HG03045 (cell line): Measurements from ENCODE around the gene CDIP1.
"Not testable (repeated sequence)": the region's sequence is repeated elsewhere in the genome, so short reads cannot be mapped to it uniquely, and the experiment has no call there.

ENCODE experiments used
- ATAC-seq: cut with Tn5 transposase; IDR thresholded peaks from one replicate; pipeline ENCODE4 v1.9.1; 2021; ENCODE audit warnings: mild to moderate bottlenecking, moderate library complexity; ENCODE audit not compliant: unreplicated experiment

Gene CDIP1

DNA sequence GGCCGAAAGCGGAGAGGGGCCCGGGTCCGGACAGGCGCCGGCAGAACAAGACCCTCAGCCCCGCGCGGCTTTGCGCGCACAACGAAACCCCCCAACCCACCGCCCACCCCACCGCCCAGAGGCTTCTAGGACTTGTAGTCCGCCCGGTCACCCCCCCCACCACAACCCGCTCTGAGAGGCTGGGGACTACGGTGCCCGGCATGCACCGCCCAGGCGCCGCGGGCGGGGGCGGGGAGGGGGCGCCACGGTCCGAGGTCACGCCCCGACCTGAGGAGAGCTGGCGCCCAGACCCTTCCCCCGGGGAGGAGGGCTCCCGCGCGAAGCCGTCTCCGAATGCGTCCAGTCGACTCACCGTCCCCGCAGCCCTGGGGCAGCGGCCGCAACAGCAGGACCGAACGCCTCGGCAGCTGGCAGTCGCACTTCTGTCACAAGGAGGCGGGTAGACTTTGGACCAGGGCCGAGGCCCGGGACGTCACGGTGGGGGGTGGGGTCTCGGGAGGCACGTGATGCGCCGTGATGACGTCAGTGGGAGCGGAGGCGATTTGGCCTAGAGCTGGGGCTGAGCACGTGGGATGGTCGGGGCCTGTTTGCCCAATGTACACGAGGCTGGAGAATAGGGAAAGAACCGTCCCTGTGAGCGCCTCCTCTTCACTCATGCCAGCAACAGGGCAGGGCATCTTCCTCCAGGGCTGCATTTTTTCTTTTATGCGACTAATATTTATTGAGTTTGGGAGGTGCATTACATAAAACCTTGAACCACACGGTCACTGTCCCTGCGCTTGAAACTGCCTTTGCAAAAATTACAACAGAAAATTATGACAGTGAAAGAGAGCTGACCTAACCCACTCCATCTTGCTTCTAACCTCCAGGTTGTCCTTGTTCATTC, at the start of gene CDIP1:
TSS of gene CDIP1 (minus strand) at position 424 of the 886 bp plus-strand sequence. CDS start 24,643 bp downstream, outside the sequence.
- peak; percentile 76 for ATAC-seq

DNA sequence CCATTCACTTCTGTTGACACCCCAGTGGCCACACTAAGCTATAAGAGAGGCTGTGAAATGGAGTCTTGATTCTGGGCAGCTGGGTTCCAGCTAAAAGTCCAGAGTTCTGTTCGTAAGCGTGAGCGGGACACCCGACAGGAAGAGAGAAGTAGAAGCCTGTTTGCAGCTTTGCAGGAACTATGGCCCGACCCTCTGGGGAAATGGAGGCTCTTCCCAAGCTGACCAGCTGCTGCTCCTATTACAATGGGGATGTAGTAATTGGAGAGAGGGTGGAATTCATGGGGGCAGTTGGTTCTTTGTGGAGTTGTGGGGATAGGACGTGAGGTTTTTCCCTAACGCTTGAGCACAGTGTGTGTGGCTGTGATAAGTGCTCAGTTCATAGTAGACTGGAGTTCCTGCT, 47.7 kb upstream of the CDIP1 start:
- no peak for ATAC-seq

DNA sequence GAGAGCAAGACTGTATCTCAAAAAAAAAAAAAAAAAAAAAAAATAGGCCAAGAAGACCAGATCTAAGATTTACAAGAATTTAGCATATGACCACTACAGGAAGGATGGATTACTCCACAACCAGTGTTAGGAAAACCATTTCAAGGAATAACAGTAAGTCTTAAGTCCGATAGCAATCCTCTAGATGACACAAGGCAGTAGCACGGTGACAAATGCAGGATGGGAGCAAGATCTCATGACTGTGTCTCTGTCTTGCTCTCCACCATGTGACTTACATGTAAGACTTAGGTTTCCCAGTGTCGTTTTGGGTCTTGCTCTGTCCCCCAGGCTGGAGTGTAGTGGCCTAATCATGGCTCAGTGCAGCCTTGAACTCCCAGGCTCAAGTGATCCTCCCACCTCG, 45.3 kb upstream of the CDIP1 start:
- no peak for ATAC-seq

DNA sequence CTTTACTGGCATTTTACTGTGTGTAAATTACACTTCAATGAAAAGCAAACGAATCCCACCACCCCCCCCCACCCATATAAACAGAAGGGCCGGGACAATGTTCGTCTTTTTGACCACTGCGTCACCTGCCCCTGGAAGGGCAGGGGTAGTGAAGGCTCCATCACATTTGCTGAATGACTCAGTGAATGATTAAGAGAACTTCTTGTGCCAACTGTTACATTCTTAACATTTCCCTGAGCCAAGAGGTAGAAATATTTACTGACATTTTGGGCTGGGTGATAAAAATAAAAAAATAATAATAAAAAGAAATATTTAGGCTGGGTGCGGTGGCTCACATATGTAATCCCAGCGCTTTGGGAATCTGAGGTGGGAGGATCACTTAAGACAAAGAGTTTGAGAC, 41.7 kb upstream of the CDIP1 start:
- no peak for ATAC-seq

DNA sequence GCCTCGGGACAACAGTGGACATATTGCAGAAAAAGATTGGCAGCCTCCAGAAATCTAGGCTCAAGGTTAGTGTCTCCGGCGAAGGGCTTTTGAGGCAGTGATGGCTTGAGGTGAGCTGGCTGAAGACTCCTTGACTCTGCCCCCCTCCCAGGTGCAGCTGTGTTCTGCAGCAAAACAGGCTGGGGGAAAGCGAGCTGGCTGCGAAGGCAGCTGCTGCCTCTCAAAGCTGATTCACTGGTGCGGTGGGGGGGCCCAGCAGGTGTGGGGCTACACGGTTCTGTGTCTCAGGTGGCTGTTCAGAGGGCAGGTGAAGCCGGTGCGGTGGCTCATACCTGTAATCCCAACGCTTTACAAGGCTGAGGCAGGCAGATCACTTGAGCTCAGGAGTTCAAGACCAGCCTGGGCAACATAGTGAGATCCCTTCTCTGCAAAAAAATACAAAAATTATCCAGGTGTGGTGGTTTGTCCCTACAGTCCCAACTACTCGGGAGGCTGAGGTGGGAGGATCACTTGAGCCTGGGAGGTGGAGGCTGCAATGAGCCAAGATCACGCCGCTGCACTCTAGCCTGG, 40.5 kb upstream of the CDIP1 start:
- no peak for ATAC-seq

DNA sequence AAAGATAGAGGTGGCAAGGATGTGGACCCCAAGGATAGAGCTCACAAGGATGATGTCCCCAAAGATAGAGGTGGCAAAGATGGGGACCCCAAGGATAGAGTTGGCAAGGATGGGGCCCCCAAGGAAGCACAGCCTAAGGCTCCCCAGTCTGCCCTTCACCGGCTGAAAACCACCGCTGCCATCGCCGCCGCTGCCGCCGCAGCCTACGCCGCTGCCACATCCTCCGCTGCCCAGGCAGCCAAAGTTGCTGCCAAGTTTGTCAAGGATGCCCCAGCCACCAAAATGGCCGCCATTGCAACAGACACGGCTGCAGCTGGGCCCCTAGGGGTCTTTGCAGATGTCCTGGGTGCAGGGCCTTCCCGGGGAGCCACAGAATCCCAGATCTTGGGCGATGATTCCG, 37.4 kb upstream of the CDIP1 start:
- no peak for ATAC-seq

DNA sequence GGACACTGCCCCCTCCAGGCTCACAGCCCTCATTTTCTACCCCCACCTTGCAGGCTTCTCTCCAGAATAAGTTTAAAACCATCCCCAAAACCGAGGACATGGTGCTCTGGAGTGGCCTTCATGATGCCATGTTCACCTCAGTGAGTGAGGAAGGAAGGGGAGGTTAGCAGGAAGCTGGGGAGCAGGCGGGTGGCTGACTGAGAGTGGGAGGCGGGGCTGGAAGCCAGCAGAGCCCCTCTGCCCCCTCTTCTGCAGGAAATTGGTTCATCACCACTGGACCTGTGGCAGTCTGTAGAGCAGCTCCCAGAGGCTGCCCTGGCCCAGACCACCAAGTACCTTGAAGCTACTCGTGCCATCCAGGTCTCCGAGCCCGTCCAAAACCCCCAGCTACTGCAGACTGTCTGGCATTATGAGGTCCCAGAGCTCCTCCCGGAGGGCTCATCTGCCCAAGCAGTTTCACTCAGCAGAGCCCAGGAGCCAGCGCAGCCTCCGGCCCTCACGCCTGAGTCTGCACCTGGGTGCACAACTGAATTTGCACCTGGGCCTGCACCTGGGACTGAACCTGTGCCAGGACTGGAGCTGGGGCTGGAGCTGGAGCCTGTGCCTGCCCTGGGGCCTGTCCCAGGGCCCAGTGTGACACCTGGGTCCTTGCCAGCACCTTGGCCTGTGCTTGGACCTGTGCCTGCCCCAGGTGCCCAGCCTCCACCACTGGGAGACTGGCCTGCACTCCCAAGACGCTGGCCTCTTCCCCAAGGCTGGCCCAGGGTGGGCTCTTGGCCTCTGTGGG, 36.5 kb upstream of the CDIP1 start:
- no peak for ATAC-seq

DNA sequence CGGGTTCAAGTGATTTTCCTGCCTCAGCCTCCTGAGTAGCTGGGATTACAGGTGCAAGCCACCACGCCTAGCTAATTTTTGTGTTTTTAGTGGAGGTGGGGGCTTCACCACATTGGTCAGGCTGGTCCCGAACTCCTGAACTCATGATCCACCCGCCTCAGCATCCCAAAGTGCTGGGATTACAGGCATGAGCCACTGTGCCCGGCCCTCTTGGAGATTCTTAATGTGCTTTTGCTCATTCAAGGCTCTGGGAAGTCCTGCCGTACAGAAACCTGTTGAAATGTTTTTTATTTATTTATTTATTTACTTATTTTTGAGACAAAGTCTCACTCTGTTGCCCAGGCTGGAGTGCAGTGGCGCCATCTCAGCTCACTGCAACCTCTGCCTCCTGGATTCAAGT, 35.4 kb upstream of the CDIP1 start:
- ATAC-seq: not testable (repeated sequence)

DNA sequence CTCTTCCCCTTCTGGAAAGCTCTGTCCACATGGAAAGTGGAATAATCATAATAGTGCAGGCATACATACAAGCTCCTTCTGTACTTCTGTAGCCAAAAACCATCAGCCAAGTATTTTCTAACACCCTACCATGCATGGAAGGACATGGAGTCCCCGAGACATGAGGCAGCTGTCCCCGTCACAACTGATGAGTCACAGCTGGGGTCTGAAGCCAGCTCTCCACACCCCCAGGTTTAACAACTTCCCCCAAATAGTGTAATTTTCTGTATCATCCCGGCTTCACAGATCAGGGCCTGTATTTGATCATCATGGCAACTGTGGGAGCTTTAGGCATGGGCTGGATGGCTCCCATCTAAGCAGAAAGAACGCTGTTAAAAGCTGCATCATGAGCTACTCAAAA, 34.1 kb upstream of the CDIP1 start:
- ATAC-seq: no peak

DNA sequence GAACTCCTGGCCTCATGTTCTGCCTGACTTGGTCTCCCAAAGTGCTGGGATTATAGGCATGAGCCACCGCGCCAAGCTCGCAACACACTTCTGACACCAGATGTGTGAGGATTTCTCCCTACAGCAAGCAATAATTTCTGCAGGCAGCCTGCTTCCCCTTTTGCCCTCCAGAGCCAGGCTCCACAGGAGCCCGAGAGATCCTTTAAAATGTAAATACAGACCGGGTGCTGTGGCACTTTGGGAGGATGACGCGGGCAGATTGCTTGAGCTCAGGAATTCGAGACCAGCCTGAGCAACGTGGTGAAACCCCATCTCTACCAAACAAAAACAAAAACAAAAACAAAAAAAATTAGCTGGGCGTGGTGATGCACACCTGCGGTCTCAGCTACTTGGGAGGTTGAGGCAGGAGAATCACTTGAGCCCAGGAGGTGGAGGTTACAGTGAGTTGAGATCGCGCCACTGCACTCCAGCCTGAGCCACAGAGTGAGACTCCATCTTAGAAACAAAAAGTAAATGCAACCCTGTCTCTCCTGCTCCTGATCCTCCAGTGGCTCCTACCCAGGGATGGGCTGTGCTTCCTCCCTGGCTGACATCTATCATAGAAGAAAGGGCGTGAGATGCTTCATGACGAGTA, 32.2 kb upstream of the CDIP1 start:
- ATAC-seq: no peak

DNA sequence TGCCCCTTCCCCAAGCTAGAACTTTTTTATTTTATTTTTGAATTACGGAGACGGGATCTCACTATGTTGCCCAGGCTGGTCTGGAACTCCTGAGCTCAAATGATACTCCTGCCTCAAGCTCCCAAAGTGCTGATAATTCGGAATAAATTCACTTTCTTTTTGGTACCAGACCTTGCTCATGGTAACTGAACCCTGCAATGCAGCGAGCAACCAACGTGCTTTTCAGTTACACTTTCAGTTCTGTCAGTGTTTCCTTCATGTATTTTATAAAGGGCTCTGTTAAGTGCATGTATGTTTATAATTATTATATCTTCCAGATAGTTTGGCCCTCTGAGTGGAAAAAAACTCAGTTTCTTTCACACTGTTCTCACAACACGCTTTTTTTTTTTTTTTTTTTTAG, 31.5 kb upstream of the CDIP1 start:
- no peak for ATAC-seq

DNA sequence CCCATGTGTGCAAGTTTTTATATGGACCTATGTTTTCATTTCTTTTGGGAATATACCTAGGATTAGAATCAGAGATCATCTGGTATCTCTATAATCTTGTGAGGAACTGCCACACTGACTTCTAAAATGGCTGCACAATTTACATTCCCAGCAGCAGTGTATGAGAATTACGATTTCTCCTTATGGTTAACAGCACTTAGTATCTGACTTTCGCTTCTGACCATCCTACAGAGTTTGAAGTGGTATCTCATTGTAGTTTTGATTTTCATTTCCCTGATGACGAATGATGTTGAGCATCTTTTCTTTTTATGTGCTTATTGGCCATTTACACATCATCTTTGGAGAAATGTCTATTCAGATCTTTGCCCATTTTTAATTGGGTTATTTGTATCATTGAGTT, 27.6 kb upstream of the CDIP1 start:
- no peak for ATAC-seq

DNA sequence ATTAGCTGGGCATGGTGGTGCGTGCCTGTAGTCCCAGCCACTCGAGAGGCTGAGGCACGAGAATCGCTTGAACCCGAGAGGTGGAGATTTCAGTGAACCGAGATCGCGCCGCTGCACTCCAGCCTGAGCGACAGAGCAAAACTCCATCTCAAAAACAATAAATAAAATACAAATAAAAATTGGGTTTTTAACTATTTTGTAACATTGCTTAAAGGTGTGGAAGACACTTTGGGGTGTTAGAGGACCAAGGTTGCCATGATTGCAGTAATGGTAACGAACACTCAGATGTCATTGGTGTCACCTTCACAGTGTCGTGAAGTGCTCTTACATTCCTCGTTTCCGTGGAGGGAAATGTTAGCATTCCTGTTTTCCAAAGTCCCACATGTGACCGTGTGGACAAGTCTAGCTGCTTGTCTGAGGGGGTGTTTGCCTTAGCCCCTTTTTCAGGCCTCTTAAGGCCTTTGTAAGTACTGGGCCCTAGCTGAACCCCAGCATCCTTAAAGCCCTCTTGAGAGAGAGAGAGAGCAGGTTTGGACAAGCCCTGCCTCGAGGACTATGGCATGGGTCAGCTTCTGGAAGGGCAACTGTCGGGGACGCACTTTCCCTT, 26.2 kb upstream of the CDIP1 start:
- no peak for ATAC-seq

DNA sequence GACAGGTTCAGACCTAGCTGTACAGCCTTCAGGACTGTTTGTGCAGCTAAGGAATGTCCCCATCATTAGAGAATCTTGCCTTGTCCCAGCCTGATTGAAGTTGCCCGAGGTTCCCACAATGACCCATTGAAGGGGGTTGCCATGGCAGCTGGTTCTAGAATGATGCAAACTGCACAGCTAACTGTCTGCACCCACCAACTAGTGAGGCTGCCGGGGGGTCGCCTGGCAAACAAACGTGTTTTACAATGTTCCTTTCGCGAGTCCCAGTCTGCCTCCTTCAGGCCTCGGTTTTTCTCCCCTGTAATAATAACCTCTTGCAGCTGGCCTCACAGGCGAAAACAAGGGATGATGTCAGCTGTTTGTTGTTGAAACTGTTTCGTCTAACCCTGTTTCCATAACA, 23.0 kb upstream of the CDIP1 start:
- no peak for ATAC-seq

DNA sequence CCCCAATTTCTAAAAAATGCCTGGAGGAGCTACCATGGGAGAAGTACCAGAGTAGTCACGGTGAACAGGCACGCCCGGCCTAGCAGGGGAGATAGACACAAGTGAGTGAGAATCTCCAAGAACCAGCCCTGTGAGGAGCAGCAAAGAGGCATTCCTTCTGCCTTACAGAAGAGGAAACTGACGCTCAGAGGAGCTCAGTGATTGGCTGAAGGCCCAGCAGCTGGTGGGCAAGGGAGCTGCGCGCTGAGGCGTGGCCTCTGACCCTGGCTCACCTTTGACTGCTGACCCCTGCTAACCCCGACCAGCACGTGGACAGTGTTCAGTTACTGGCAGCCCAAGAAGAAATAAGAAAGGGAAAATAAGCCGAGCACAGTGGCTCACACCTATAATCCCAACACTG, 19.4 kb upstream of the CDIP1 start:
- ATAC-seq: no peak

DNA sequence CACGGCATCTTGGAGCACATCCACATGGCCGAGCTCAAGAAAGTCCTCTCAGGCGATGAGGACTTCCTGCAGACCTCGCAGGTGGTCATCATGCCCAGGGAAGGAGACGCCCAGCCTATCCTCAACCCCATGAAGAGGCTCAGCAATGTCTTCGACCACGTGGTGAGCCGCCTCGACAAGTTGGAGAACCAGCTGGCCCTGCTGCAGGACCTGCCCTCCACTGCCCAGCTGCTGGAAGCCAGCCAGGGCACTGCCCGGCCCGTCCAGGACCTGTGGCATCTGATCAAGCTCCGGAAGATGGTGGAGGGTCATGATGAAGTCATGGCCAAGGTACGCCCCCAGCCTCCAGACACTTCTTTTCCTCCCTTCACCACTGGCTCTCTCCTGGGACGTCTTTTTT, 18.0 kb upstream of the CDIP1 start:
- no peak for ATAC-seq

DNA sequence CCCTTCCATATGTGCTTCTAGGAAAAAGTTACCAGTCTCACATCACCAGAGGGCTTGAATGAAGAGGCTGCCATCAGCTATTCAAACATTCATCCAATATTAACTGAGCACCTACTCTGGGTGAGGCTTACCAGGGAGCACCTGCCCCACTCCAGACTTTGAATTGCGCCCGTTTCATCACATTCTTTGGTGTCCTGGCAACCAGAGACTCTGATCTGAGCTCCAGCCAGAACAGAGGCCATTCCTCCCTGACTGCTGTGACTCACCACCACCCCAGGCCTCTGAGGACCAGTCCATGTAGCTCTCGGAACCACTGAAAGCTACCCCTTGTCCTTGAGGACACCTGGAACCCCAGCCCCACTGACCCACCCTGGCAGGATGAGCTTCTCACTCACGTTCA, 17.5 kb upstream of the CDIP1 start, which contains the start of gene C16orf96:
TSS of gene C16orf96 (plus strand) at position 229 of the 400 bp plus-strand sequence. CDS start at position 379, 150 bp downstream.
- ATAC-seq: no peak

DNA sequence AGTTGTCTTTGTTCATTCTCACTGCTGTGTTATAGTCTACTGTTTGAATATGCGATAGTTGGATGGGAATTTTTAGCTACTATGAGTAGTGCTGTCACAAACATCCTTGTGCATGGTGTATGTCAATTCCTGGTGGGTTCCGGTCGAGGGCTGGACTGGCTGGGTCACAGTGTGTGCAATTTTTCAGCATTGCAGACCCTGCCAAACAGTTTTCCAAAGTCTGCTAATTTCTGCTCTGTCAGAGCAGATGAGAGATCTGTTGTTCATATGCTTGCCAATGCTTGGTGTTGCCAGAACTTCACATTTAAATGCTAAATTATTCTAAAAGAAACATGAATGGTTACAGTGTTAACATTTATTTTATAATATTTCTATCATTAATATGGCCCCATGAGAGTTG, 14.0 kb upstream of the CDIP1 start:
- ATAC-seq: no peak

DNA sequence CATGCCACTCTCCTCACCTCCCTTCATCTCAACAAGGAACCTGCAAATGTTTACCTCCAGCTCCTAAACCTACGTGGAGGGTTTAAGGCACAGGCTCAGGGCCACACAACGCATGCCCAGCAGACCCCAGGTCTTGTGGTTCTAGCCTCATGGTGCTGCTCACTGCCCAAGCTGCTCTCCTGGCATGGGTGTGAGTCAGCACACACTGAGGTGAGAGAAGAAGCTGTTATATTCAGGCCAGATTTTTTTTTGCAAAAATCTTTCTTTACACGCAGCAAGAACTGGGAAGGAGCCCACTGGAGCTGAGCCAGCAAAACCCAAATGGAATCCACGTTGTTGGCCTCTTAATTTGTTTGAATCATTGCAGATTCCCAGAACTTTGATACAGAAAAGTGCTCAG, 12.0 kb upstream of the CDIP1 start:
- no peak for ATAC-seq

DNA sequence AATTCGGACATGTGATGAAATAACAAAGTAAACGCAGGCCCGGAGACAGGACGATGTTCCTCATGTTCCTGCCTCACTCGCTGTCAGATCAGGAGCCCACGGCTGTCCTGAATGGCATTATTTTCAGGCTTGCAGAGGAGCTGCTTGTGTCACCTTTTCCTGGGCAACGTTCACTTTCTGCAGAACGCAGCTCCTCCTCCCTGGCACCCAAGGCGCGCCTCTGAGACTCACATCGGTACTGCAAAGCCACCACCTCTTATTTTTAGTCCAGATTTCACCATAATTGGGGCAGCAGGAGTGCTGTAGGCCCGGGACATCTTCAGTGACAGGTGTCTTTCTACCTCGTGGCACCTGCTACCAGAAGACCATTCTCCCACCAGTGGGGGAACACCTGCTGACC, 9.6 kb upstream of the CDIP1 start:
- ATAC-seq: no peak

DNA sequence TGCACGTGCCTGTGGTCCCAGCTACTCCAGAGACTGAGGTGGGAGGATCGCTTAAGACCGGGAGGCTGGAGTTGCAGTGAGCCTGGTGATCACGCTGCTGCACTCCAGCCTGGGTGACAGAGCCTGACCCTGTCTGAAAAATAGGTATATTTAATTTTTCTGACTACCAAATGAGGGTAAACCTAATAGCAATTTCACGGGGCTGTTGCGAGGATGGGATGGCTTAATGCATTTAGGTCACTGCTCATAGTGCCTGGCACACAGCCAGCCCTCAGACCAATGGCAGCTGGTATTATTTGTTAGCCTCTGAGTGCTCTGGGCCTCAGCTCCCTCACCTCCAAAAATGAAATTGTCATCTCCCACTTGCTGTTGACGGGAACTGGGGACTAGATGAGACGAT, 5.9 kb upstream of the CDIP1 start:
- ATAC-seq: no peak
